Calu3 (cell line): ENCODE data around the gene RWDD4. TPM values are rescaled to one million over a fixed set of nuclear protein-coding genes. Genes with fewer than 3 reads are reported as not detected.

Experiments used
- BruUV-seq: library from RNA; stranded (reverse); fragments of 400-500 nt; replicated peaks from 2 replicates; lab custom pipeline; 2021; lab: Mats Ljungman, UMichigan
- CTCF ChIA-PET: fragments of 300-600 bp; sonication (Branson Sonifier 250); formaldehyde crosslinking; loops from one replicate; lab custom pipeline; 2022; ENCODE audit warnings: antibody characterized with exemption; lab: Charles Lee
- DNase-seq: peaks from one replicate; pipeline ENCODE4 v3.0.0; 2022
- H3K27ac Mint-ChIP-seq: one replicate; pipeline ENCODE4 v1.8.0; 2022; ENCODE audit warnings: mixed read lengths; ENCODE audit not compliant: unreplicated experiment
- H3K27me3 Mint-ChIP-seq: one replicate; pipeline ENCODE4 v1.8.0; 2022; ENCODE audit warnings: mixed read lengths; ENCODE audit not compliant: unreplicated experiment
- H3K36me3 Mint-ChIP-seq: one replicate; pipeline ENCODE4 v1.8.0; 2022; ENCODE audit warnings: mild to moderate bottlenecking, moderate library complexity, mixed read lengths; ENCODE audit not compliant: insufficient read depth, unreplicated experiment
- H3K4me1 Mint-ChIP-seq: one replicate; pipeline ENCODE4 v1.8.0; 2022; ENCODE audit warnings: mild to moderate bottlenecking, low read depth, mixed read lengths; ENCODE audit not compliant: unreplicated experiment
- H3K4me3 Mint-ChIP-seq: one replicate; pipeline ENCODE4 v1.8.0; 2022; ENCODE audit warnings: mild to moderate bottlenecking, low read depth, moderate library complexity, mixed read lengths; ENCODE audit not compliant: unreplicated experiment
- H3K9me3 Mint-ChIP-seq: one replicate; pipeline ENCODE4 v1.8.0; 2022; ENCODE audit warnings: low read depth, mixed read lengths; ENCODE audit not compliant: unreplicated experiment
- CTCF ChIP-seq: fragments of 200-600 bp; IDR thresholded peaks from one replicate; pipeline ENCODE4 v1.8.0; 2022; ENCODE audit warnings: antibody characterized with exemption; ENCODE audit not compliant: unreplicated experiment
- intact Hi-C: fragments of 100-400 bp; cut with micrococcal nuclease; formaldehyde crosslinking; loops from one replicate; pipeline ENCODE4 v1.10.0; 2022; ENCODE audit not compliant: unreplicated experiment
- total RNA-seq: library from RNA; stranded (reverse); gene quantifications from 2 replicates; pipeline ENCODE4 v1.2.3, GENCODE V29; 2022

The RWDD4 gene
- total RNA-seq, 1 experiment from 2014 or later, result 15.9 TPM

- no peak overlapping the region for H3K4me3 Mint-ChIP-seq
- intact Hi-C loops, result loop anchor here (5.0 kb wide), 1 partner anchor 128 kb away; the partner anchor contains the start of gene ING2
- TF ChIP-seq CTCF, result no peak
- H3K27ac Mint-ChIP-seq, result no peak overlapping the region
- no TSS peak for BruUV-seq
- no peaks in the 10 kb centered on the region for H3K9me3 Mint-ChIP-seq
- CTCF ChIA-PET, result no interaction called here
- DNase-seq, result no peak
- peaks cover 4% of the 10 kb centered on the region for H3K36me3 Mint-ChIP-seq
- no peaks in the 10 kb centered on the region for H3K27me3 Mint-ChIP-seq
- H3K4me1 Mint-ChIP-seq, result peaks cover 17% of the 10 kb centered on the region
Observed at GRCh38 chr4:183635321-183635720, 23.7 kb downstream of the RWDD4 start.

- DNase-seq, result no peak
- H3K36me3 Mint-ChIP-seq, result peaks cover 4% of the 10 kb centered on the region
- intact Hi-C loops, result no loop called here
- H3K9me3 Mint-ChIP-seq, result no peaks in the 10 kb centered on the region
- no peak overlapping the region for H3K27ac Mint-ChIP-seq
- no peaks in the 10 kb centered on the region for H3K27me3 Mint-ChIP-seq
- BruUV-seq, result no TSS peak
- no peak for TF ChIP-seq CTCF
- H3K4me1 Mint-ChIP-seq, result peaks cover 17% of the 10 kb centered on the region
- no peak overlapping the region for H3K4me3 Mint-ChIP-seq
- CTCF ChIA-PET, result no interaction called here
Observed at GRCh38 chr4:183633476-183634400, 25.2 kb downstream of the RWDD4 start.

- TF ChIP-seq CTCF, result no peak
Observed at GRCh38 chr4:183632689-183633088, 26.3 kb downstream of the RWDD4 start.

GRCh38 chr4:183631577-183632198 is 27.3 kb downstream of the RWDD4 start:
- Mint-ChIP-seq H3K4me1 (peaks cover 6% of the 10 kb centered on the region), H3K27me3 (no peaks in the 10 kb centered on the region), H3K27ac (no peak overlapping the region), H3K36me3 (no peaks in the 10 kb centered on the region), H3K4me3 (no peak overlapping the region), H3K9me3 (no peaks in the 10 kb centered on the region)
- CTCF ChIA-PET, result no interaction called here
- TF ChIP-seq CTCF, result no peak
- BruUV-seq, result no TSS peak
- no peak for DNase-seq
- intact Hi-C loops, result no loop called here

More at GRCh38 chr4:183632689-183633088, 26.3 kb downstream of the RWDD4 start:
- CTCF ChIA-PET, result no interaction called here
- H3K27ac Mint-ChIP-seq, result no peak overlapping the region
- no peak overlapping the region for H3K4me3 Mint-ChIP-seq
- no peaks in the 10 kb centered on the region for H3K9me3 Mint-ChIP-seq
- H3K27me3 Mint-ChIP-seq, result no peaks in the 10 kb centered on the region
- intact Hi-C loops, result no loop called here
- no peak for DNase-seq
- peaks cover 4% of the 10 kb centered on the region for H3K36me3 Mint-ChIP-seq
- H3K4me1 Mint-ChIP-seq, result peaks cover 16% of the 10 kb centered on the region
- BruUV-seq, result no TSS peak
